HCT116 (cell line): ENCODE results near the gene STK16.
"Not testable (repeated sequence)": the region's sequence is repeated elsewhere in the genome, so short reads cannot be mapped to it uniquely, and the experiment has no call there.

Experiments
- ELF1 ChIP-seq: IDR thresholded peaks from 2 replicates; pipeline ENCODE4 v1.6.1; 2012; ENCODE audit warnings: low read depth, borderline replicate concordance
- POLR2A ChIP-seq: IDR thresholded peaks from 2 replicates; pipeline ENCODE4 v1.7.0; 2011; ENCODE audit warnings: borderline replicate concordance; ENCODE audit not compliant: insufficient read depth, insufficient read length; ENCODE audit errors: extremely low read depth
- POLR2AphosphoS5 ChIP-seq: IDR thresholded peaks from 2 replicates; pipeline ENCODE4 v1.6.1; 2011; ENCODE audit warnings: mild to moderate bottlenecking, low read depth, low read length, moderate library complexity
- SRF ChIP-seq: IDR thresholded peaks from 2 replicates; pipeline ENCODE4 v1.6.1; 2012; ENCODE audit warnings: low read depth
- YY1 ChIP-seq: IDR thresholded peaks from 2 replicates; pipeline ENCODE4 v1.6.1; 2011; ENCODE audit warnings: low read length, low read depth, moderate library complexity, mild to moderate bottlenecking; ENCODE audit not compliant: insufficient replicate concordance; ENCODE audit errors: extremely low read depth
- TF ChIP-seq, protein P1 (sequence below), 3 experiments: fragments of 200-600 bp in 1 of 3; sonication (generic) in 1 of 3; IDR thresholded peaks in 2 of 3; conservative IDR thresholded peaks in 1 of 3; 2 replicates each; pipeline ENCODE4 v1.5.1; 2012 to 2017; ENCODE audit warnings: low read depth in 2 of 3, low read length in 2 of 3, antibody characterized with exemption in 1 of 3, borderline replicate concordance in 1 of 3, control low read depth in 1 of 3, mild to moderate bottlenecking in 1 of 3, mixed read lengths in 1 of 3, mixed run types in 1 of 3, moderate library complexity in 1 of 3; ENCODE audit not compliant: insufficient read depth in 1 of 3
- TF ChIP-seq, protein P2 (sequence below): IDR thresholded peaks from 2 replicates; pipeline ENCODE4 v1.6.1; 2012; ENCODE audit warnings: low read depth

DNA sequence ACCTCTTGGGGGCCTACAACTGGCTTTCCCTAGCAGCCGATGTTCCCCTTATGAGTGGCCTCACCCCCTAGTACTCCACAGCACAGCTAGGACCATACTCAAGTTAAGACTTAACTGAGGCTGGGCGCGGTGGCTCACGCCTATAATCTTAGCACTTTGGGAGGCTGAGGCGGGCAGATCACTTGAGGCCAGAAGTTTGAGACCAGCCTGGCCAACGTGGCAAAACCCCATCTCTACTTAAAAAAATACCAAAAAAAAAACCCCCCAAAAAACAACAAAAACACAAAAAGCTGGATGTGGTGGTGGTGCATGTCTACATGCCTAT, 41.8 kb downstream of the STK16 start:
- TF ChIP-seq POLR2A, ELF1, POLR2AphosphoS5, SRF, YY1: not testable (repeated sequence)
- TF ChIP-seq, protein P1, sequence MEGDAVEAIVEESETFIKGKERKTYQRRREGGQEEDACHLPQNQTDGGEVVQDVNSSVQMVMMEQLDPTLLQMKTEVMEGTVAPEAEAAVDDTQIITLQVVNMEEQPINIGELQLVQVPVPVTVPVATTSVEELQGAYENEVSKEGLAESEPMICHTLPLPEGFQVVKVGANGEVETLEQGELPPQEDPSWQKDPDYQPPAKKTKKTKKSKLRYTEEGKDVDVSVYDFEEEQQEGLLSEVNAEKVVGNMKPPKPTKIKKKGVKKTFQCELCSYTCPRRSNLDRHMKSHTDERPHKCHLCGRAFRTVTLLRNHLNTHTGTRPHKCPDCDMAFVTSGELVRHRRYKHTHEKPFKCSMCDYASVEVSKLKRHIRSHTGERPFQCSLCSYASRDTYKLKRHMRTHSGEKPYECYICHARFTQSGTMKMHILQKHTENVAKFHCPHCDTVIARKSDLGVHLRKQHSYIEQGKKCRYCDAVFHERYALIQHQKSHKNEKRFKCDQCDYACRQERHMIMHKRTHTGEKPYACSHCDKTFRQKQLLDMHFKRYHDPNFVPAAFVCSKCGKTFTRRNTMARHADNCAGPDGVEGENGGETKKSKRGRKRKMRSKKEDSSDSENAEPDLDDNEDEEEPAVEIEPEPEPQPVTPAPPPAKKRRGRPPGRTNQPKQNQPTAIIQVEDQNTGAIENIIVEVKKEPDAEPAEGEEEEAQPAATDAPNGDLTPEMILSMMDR (IDR thresholded peaks at IDR 0.05 in 2 of 3, conservative IDR thresholded peaks at IDR 0.05 in 1 of 3; ENCODE audit: borderline replicate concordance in 1 of 3, insufficient read depth in 1 of 3, low read depth in 2 of 3, low read length in 2 of 3), result not testable (repeated sequence)
- TF ChIP-seq, protein P2, sequence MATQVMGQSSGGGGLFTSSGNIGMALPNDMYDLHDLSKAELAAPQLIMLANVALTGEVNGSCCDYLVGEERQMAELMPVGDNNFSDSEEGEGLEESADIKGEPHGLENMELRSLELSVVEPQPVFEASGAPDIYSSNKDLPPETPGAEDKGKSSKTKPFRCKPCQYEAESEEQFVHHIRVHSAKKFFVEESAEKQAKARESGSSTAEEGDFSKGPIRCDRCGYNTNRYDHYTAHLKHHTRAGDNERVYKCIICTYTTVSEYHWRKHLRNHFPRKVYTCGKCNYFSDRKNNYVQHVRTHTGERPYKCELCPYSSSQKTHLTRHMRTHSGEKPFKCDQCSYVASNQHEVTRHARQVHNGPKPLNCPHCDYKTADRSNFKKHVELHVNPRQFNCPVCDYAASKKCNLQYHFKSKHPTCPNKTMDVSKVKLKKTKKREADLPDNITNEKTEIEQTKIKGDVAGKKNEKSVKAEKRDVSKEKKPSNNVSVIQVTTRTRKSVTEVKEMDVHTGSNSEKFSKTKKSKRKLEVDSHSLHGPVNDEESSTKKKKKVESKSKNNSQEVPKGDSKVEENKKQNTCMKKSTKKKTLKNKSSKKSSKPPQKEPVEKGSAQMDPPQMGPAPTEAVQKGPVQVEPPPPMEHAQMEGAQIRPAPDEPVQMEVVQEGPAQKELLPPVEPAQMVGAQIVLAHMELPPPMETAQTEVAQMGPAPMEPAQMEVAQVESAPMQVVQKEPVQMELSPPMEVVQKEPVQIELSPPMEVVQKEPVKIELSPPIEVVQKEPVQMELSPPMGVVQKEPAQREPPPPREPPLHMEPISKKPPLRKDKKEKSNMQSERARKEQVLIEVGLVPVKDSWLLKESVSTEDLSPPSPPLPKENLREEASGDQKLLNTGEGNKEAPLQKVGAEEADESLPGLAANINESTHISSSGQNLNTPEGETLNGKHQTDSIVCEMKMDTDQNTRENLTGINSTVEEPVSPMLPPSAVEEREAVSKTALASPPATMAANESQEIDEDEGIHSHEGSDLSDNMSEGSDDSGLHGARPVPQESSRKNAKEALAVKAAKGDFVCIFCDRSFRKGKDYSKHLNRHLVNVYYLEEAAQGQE, result not testable (repeated sequence)
